Chondrocyte (in vitro differentiated cells): Measurements from ENCODE around the gene RGS3. TPM values are rescaled to one million over a fixed set of nuclear protein-coding genes. Genes with fewer than 3 reads are reported as not detected.

Experiments
- DNase-seq: peaks from one replicate; pipeline ENCODE4 v3.0.0; 2021; ENCODE audit warnings: mixed read lengths, low spot score
- H3K27ac Mint-ChIP-seq: one replicate; pipeline ENCODE4 v1.8.0; 2021; ENCODE audit warnings: mild to moderate bottlenecking, moderate library complexity, mixed read lengths; ENCODE audit not compliant: unreplicated experiment
- H3K27me3 Mint-ChIP-seq: 2 replicates; pipeline ENCODE4 v1.8.0; 2021; ENCODE audit warnings: low read depth, mixed read lengths
- H3K36me3 Mint-ChIP-seq: 2 replicates; pipeline ENCODE4 v1.8.0; 2021; ENCODE audit warnings: low read depth, mixed read lengths
- H3K4me1 Mint-ChIP-seq: 2 replicates; pipeline ENCODE4 v1.8.0; 2021; ENCODE audit warnings: low read depth, mild to moderate bottlenecking, mixed read lengths
- H3K4me3 Mint-ChIP-seq: one replicate; pipeline ENCODE4 v1.8.0; 2021; ENCODE audit warnings: mild to moderate bottlenecking, moderate library complexity, mixed read lengths; ENCODE audit not compliant: unreplicated experiment
- H3K9me3 Mint-ChIP-seq: 2 replicates; pipeline ENCODE4 v1.8.0; 2021; ENCODE audit warnings: low read depth, mixed read lengths
- CTCF ChIP-seq: fragments of 200-600 bp; sonication (generic); IDR thresholded peaks from 2 replicates; pipeline ENCODE4 v1.5.0; 2021; ENCODE audit warnings: antibody characterized with exemption, mild to moderate bottlenecking, moderate library complexity
- total RNA-seq: library from RNA; stranded (reverse); gene quantifications from 3 replicates; pipeline ENCODE4 v1.2.1, GENCODE V29; 2021

Gene RGS3
- total RNA-seq, 1 donor from 2014 or later: 55.2 TPM

DNA sequence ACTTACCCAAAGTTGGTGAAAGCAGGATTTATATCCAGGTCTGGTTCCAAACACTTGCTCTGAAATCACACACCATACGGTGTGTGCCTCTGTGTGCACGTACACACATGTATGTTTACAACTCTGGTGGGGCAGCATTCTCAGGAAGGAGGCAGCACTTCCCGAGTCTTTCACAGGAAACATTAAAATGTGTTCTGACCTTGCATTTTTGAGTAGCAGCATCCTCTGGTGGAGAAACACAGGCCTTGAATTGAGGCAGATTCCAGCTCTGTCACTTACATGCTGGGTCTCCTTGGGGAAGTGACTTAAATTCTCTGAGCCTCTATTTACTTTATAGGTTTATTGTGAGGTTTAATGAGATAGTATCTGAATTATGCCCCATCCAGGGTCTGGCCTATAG is 126.4 kb downstream of the RGS3 start:
- DNase-seq: no peak
- Mint-ChIP-seq H3K4me1 (peaks cover 19% of the 10 kb centered on the region), H3K27ac (no peak overlapping the region), H3K9me3 (no peaks in the 10 kb centered on the region), H3K27me3 (no peaks in the 10 kb centered on the region), H3K4me3 (no peak overlapping the region), H3K36me3 (peaks cover 14% of the 10 kb centered on the region)
- TF ChIP-seq CTCF: peak; percentile 81

GRCh38 chr9:113590389-113590788 is 126.9 kb downstream of the RGS3 start:
- Mint-ChIP-seq H3K9me3 (no peaks in the 10 kb centered on the region), H3K4me1 (peaks cover 24% of the 10 kb centered on the region), H3K27me3 (no peaks in the 10 kb centered on the region), H3K4me3 (no peak overlapping the region), H3K27ac (no peak overlapping the region), H3K36me3 (peaks cover 12% of the 10 kb centered on the region)
- DNase-seq: no peak
- TF ChIP-seq CTCF: no peak

- peak; percentile 93 for TF ChIP-seq CTCF
- H3K36me3 Mint-ChIP-seq: peaks cover 9% of the 10 kb centered on the region
- H3K9me3 Mint-ChIP-seq: no peaks in the 10 kb centered on the region
- no peak overlapping the region for H3K4me3 Mint-ChIP-seq
- DNase-seq: peak; percentile 76
- no peak overlapping the region for H3K27ac Mint-ChIP-seq
- peaks cover 31% of the 10 kb centered on the region for H3K4me1 Mint-ChIP-seq
- no peaks in the 10 kb centered on the region for H3K27me3 Mint-ChIP-seq
Measured at GRCh38 chr9:113590991-113591898, 127.7 kb downstream of the RGS3 start.

DNA sequence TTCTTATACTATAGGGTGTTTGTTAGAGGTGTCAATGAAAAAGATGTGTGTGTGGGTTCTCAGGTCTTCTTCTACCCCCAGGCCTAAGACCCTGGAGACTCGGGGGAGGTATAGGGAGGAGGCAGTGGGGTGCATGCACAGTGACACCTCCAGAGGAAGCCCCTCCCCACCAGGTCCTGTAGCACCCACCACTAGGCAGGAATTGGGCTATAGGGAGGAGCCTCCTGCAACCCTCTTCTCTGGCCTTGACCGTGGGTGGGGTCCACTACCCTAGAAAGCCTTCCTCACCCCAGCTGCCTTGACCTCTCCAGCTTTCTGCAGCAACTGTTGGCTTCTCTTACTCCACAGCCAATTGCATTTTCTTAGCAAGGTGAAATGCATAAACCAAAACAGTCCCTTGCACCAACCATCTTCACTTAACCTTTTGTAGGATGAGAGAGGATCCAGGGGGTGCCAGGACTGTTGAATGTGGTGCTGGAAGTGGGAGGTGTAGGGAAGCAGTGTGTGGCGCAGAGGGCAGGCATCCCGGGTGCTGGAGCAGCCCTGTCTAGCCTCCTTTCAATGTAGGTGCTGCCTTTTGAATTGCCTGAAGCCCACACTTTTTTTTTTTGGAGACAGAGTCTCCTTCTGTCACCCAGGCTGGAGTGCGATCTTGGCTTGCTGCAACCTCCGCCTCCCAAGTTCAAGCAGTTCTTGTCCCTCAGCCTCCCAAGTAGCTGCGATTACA is 128.5 kb downstream of the RGS3 start:
- Mint-ChIP-seq H3K4me1 (peaks cover 37% of the 10 kb centered on the region), H3K9me3 (no peaks in the 10 kb centered on the region), H3K4me3 (no peak overlapping the region), H3K36me3 (peaks cover 14% of the 10 kb centered on the region), H3K27ac (peak overlapping the region; percentile 51), H3K27me3 (no peaks in the 10 kb centered on the region)
- peak; percentile 53 for DNase-seq
- peak; percentile 44 for TF ChIP-seq CTCF

DNA sequence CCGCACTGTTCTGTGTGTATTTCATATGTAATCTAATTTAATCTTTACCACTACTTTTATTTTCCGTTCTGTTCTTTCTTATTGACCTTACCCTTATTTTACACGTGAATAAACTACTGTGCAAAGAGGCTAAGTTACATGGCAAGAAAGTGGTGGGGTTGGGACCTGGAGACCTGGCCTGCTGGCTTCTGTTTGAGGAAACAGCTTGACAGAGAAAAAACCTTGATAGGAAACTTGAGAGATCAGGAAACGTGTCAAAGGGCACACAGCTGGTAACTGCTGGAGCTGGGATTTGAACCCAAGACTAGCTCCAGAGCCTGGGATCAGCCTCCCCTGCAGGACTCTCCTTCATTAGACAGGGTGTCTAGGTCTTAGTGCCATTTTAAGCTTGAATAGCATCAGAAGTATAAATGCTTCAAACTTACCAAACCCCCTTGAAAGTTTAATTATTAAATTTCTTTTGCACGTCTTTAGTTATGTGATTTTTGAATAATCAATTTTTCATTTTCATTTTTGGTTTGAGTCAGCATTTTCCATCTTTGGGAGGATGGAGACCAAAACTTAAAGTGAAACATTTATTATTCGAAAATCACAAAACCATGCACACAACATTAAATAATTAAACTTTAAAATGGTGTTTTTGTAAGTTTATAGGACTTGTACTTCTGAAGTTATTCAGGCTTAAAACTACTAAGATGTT is 129.5 kb downstream of the RGS3 start:
- DNase-seq: peak; percentile 11
- TF ChIP-seq CTCF: no peak
- Mint-ChIP-seq H3K27me3 (no peaks in the 10 kb centered on the region), H3K4me1 (peaks cover 37% of the 10 kb centered on the region), H3K36me3 (peaks cover 14% of the 10 kb centered on the region), H3K9me3 (no peaks in the 10 kb centered on the region), H3K4me3 (no peak overlapping the region), H3K27ac (peak overlapping the region; percentile 91)
